ENCODE measurements around the gene ZNF205. TPM values are rescaled to one million over a fixed set of nuclear protein-coding genes. Genes with fewer than 3 reads are reported as not detected.
"Not testable (repeated sequence)": the region's sequence is repeated elsewhere in the genome, so short reads cannot be mapped to it uniquely, and the experiment has no call there.

ZNF205 gene
- total RNA-seq (2014; rRNA removed; shearing (Covaris generic)), result 26.7 and 33.3 TPM in 2 replicates

GRCh38 chr16:3112058-3112880, at the start of gene ZNF205:
Gene ZNF205 (plus strand): TSS chr16:3112586. CDS start chr16:3113431, 845 bp downstream.
- DNase-seq (ENCODE audit: low spot score), result peak; percentile 91

- DNase-seq (ENCODE audit: low spot score), result no peak
Measured at GRCh38 chr16:3063625-3064386, 48.6 kb upstream of the ZNF205 start.

GRCh38 chr16:3065069-3065741, 47.2 kb upstream of the ZNF205 start, which contains the start of gene IL32:
Gene IL32 (plus strand): TSS chr16:3065640. CDS start chr16:3065812, 172 bp downstream.
- peak; percentile 25 for DNase-seq (ENCODE audit: low spot score)

GRCh38 chr16:3065742-3066439, 46.5 kb upstream of the ZNF205 start:
- no peak for DNase-seq (ENCODE audit: low spot score)

- DNase-seq (ENCODE audit: low spot score), result no peak
Measured at GRCh38 chr16:3066440-3066748, 46.0 kb upstream of the ZNF205 start.

GRCh38 chr16:3068487-3068886, 43.9 kb upstream of the ZNF205 start:
- no peak for DNase-seq (ENCODE audit: low spot score)

- not testable (repeated sequence) for DNase-seq (ENCODE audit: low spot score)
Measured at GRCh38 chr16:3069146-3069545, 43.2 kb upstream of the ZNF205 start.

- no peak for DNase-seq (ENCODE audit: low spot score)
Measured at GRCh38 chr16:3070608-3071111, 41.7 kb upstream of the ZNF205 start.

- DNase-seq (ENCODE audit: low spot score), result no peak
Measured at GRCh38 chr16:3071655-3072054, 40.7 kb upstream of the ZNF205 start.

- DNase-seq (ENCODE audit: low spot score), result not testable (repeated sequence)
Measured at GRCh38 chr16:3072148-3072547, 40.2 kb upstream of the ZNF205 start.

- DNase-seq (ENCODE audit: low spot score), result not testable (repeated sequence)
Measured at GRCh38 chr16:3072576-3073263, 39.7 kb upstream of the ZNF205 start.

GRCh38 chr16:3073448-3073847, 38.9 kb upstream of the ZNF205 start:
- DNase-seq (ENCODE audit: low spot score), result no peak

- DNase-seq (ENCODE audit: low spot score), result no peak
Measured at GRCh38 chr16:3074860-3075522, 37.4 kb upstream of the ZNF205 start.

GRCh38 chr16:3075523-3075915, 36.9 kb upstream of the ZNF205 start:
- no peak for DNase-seq (ENCODE audit: low spot score)

GRCh38 chr16:3075946-3076345, 36.4 kb upstream of the ZNF205 start:
- DNase-seq (ENCODE audit: low spot score), result not testable (repeated sequence)

GRCh38 chr16:3076577-3076976, 35.8 kb upstream of the ZNF205 start:
- no peak for DNase-seq (ENCODE audit: low spot score)

- no peak for DNase-seq (ENCODE audit: low spot score)
Measured at GRCh38 chr16:3080024-3080423, 32.4 kb upstream of the ZNF205 start.

GRCh38 chr16:3081957-3082356, 30.4 kb upstream of the ZNF205 start:
- DNase-seq (ENCODE audit: low spot score), result not testable (repeated sequence)

- DNase-seq (ENCODE audit: low spot score), result not testable (repeated sequence)
Measured at GRCh38 chr16:3083408-3083807, 29.0 kb upstream of the ZNF205 start.

- no peak for DNase-seq (ENCODE audit: low spot score)
Measured at GRCh38 chr16:3084491-3084890, 27.9 kb upstream of the ZNF205 start.

All from HT-29 (cell line).